ENCODE measurements around the gene STX2. TPM values are rescaled to one million over a fixed set of nuclear protein-coding genes. Genes with fewer than 3 reads are reported as not detected.
"Not testable (repeated sequence)": the region's sequence is repeated elsewhere in the genome, so short reads cannot be mapped to it uniquely, and the experiment has no call there.

The STX2 gene
- total RNA-seq, 1 donor from 2014 or later, result 11.4 TPM

DNA sequence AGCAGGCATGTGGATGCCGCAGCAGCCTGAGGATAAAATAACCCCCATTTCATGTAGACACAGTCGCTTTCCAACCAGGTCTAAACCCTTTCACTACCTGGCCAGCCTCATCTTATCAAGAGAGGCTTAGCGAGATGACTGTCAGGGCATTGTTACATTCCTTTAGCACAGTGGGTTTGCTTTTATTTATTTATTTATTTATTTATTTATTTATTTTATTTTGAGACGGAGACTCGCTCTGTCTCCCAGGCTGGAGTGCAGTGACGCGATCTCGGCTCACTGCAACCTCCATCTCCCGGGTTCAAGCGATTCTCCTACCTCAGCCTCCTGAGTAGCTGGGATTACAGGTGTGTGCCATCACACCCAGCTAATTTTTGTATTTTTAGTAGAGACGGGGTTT, 87.0 kb downstream of the STX2 start:
- DNase-seq; ATAC-seq (ENCODE audit: poor library complexity); intact Hi-C loops (cut with DNase I): not testable (repeated sequence)

DNA sequence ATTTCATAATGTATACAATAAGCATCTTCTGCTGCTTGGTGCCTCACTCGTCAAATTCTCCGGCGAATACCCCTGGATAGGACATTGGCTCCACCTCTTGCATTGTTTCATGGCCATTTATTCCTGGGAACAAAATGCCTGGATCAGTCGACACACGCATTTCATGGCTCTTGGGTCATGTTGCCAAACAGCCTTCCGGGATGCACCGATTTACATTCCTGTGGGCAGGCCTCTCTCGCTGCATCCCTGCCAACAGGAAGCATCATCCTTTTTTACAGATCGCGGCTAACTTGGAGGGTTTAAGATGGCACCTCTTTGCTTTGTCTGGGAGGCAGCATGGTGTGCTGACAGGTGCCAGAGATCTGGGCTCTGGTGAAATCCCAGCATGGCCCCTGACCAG, 90.3 kb downstream of the STX2 start:
- ATAC-seq (ENCODE audit: poor library complexity) (no peak), DNase-seq (no peak)
- intact Hi-C loops (cut with DNase I), result loop anchor here (2.0 kb wide), 1 partner anchor 348 kb away; no protein-coding TSS in a partner anchor

DNA sequence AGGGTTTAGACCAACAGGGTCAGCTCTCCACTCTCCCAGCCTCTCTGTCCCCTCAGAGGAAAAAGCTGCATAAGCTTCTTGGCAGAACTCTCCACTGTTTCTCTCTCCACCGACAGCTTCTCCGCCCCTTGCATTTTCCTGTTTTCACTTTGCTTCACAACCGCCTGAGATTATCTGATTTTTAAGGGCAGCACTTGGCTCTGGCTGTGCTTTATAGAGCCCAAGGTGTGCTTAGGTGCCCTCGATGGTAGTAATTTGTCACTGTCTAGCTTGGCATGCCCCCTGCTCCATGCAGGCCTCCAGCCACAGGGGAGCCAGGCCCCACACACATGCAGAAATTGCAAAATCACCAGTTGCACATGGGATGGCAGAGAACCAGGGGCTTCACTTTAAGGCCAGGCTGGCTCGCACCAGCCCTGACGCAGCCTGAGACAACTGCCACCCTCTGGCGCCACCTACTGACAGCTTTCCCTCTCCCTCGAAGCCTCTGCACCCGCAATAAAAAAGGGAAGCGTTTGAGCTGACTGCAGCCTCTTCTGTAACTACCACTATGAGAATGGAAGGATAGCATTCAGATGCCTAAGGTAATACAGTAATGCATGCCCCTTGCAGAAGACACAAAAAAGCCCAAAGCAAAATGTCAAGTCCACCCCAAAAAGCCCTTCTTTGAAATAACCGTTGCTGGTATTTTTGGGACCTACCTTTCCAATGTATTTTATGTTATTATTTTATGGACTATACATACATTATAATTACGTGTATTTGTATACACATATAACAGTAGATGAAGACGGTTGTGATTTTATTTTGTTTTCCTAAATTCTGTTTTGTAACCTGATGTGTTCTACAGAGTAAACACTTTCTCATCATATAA, 90.9 kb downstream of the STX2 start:
- intact Hi-C loops (cut with DNase I), result loop anchor here (2.0 kb wide), 1 partner anchor 347 kb away; no protein-coding TSS in a partner anchor
- ATAC-seq (ENCODE audit: poor library complexity), result peak; percentile 95

DNA sequence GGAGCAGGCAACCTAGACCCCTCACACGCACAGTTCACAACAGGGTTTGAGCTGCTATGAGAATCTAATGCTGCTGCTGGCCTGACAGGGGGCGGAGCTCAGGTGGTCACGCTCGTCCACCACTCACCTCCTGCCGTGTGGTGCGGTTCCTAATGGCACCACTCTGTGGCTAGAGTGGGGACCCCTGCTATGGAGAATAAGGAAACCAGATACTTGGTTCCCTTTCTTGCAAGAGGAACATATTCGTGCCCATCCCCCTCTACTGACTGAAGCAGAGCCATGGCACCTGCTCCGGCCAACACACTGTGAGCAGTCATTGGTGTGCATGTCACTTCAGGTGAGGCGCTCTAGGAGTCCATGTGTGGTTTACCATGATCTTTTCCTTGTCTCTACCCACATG, 92.5 kb downstream of the STX2 start:
- ATAC-seq (ENCODE audit: poor library complexity), result no peak

More for the DNA sequence above, 90.9 kb downstream of the STX2 start:
- DNase-seq, result peak; percentile 88

DNA sequence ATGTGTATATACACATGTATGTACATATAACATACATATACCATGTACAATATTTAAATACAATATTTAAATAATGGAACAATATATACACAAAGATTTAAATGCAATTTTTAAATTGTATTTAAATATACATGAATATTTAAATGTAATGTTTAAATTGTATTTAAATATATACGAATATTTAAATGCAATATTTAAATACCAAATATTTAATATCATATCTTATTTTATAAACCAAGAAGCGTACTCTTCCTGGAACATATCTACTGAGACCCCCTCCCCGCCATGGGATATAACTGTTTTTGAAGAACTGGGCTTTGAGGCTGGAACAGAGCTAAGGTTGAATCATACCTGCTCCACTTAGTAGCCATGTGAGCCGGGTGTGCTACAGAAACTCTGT, 93.1 kb downstream of the STX2 start:
- ATAC-seq (ENCODE audit: poor library complexity) (no peak), DNase-seq (no peak)
- intact Hi-C loops (cut with DNase I), result no loop called here

More for the DNA sequence above, 92.5 kb downstream of the STX2 start:
- no peak for DNase-seq
- intact Hi-C loops (cut with DNase I), result no loop called here

DNA sequence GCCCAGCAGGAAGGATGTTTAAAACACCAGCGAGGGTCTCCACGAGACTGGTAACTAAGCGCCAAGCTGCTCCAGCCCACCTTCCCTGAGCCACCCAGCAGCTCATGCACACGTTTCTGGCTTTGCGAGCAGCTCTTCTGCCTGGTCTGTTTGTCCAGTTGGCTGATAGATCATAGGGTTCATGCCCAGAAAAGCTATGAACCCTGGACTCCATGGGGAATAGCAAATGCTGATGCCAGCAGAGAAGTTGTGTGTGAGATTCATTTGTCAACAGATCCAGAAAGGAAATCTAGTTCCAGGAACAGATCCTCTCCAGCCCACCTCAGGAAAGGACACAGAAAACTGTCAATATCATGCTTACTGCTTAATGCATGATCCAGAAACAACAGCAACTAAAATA, 94.8 kb downstream of the STX2 start:
- ATAC-seq (ENCODE audit: poor library complexity) (no peak), DNase-seq (no peak)
- intact Hi-C loops (cut with DNase I), result no loop called here

DNA sequence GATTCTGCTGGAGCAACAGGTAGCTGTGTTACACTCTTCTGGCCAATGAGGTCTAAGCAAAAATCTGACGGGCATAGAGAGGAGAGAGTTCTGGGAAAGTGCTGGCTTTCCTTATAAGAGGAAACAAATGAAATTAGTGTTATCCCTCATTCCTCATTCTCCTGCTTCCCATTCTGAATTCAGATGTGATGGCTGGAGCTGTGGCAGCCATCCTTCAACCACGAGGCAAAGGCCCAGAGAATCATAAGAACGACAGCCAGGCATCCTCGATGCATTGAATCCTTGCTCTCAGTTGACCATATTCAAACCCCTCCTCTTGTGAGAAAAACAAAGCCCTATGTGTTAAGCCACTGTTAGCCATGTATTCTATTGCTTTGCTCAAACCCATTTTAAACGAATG, 95.4 kb downstream of the STX2 start:
- DNase-seq (no peak), ATAC-seq (ENCODE audit: poor library complexity) (no peak)
- intact Hi-C loops (cut with DNase I), result no loop called here

DNA sequence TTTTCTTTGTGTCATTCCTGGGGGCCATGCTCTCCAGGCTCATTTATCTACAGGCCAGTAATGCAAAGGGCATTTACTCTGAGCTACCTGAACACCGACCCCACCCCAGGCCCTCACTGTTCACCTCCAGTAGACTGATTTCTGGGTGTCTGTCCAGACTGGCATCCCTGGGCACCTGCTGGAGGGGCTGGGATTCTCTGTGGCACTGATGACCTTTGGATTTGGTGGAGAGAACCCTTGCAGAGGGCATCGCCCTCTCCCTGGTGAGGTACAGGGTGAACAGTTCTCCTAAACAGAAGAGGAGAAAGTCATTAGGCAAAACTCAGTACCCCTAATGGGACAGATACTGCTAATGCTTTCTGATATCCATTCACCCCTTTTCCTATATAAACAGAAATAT, 95.9 kb downstream of the STX2 start:
- DNase-seq (no peak), ATAC-seq (ENCODE audit: poor library complexity) (no peak)
- intact Hi-C loops (cut with DNase I), result no loop called here

DNA sequence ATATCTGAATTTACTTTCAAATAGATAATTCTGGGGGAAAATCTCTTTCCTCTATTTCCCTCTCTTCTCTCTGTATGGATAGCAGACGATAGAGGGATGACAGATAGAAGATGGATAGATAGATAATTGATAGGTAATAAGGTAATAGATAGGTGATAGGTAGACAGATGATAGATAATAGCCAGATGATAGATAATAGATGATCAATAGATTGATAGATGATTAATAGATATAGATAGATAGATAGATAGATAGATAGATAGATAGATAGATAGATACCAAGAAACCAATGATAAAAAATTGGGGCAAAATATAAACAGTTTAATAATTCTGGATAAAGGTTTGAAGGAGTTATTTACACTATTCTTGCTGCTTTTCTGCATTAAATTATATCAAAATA, 96.3 kb downstream of the STX2 start:
- no peak for ATAC-seq (ENCODE audit: poor library complexity)
- intact Hi-C loops (cut with DNase I), result no loop called here
- DNase-seq, result no peak

DNA sequence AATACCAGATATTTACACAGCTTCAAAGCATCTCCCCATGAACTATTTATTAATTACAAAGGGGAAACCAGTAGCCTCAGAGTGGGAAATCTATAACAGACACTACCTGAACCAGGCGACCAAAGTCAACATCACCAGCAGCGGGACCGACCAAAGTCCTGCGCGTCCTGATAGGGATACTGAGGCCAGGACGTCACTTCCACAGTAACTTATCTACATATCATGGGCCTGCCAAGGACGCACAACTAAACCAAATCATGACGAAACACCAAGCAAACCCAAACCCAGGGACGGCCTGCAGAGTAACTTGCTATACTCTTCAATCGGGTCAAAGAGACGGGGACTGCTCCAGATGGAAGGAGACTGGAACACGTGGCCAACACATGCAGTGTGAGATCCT, 96.9 kb downstream of the STX2 start:
- intact Hi-C loops (cut with DNase I), result no loop called here
- no peak for ATAC-seq (ENCODE audit: poor library complexity)

More for the DNA sequence above, 96.9 kb downstream of the STX2 start:
- DNase-seq, result no peak

Other genes with a start within 250 kb of the STX2 start
- gene RIMBP2, start 123.0 kb downstream of the STX2 start, total RNA-seq, result not detected
- 225 TPM for gene RAN, start 32.8 kb upstream of the STX2 start, total RNA-seq
- gene ADGRD1, start 114.7 kb upstream of the STX2 start, total RNA-seq, result 86.1 TPM

Measured in Right ventricle myocardium superior (tissue), 1 donor.